ENCODE results near the gene RPL26. TPM values are rescaled to one million over a fixed set of nuclear protein-coding genes. Genes with fewer than 3 reads are reported as not detected.
A peak's percentile ranks its signal among the peaks of the same experiment; 100 is the strongest.

The RPL26 gene
- total RNA-seq, 4 donors from 2014 or later, result 1,787 to 4,050 (median 3,181) TPM

DNA sequence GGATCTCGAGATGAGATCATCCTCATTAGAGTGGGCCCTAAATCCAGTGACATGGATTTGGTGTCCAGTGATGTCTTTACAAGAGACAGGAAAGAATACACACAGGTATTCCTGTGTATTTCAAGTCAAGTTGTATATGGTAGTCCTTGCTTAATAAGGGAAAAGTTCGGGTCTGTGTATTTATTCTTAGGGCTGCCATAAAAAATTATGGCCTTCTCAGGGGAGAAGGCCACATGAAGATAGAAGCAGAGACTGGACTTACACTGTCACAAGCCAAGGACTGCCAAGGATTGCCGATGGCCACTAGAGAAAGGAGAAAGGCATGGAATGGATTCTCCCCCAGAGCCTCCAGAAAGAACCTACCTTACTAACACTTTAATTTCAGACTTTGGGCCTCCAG, 14.8 kb downstream of the RPL26 start:
- 58 to 75% methylated on average over 2 to 3 of the region's 3 CpGs for WGBS, 2 donors (ENCODE audit: low coverage in 1 of 2)
- Histone ChIP-seq H3K4me1 (peaks cover 0 to 8% (median 0%) of the 10 kb centered on the region in 3 donors), H3K27me3 (no peaks in the 10 kb centered on the region), H3K36me3 (peaks cover 0 to 63% of the 10 kb centered on the region in 2 donors), H3K9me3 (no peaks in the 10 kb centered on the region), H3K27ac (no peak overlapping the region), H3K4me3 (no peak overlapping the region)
- no peak for ATAC-seq
- no peak for TF ChIP-seq CTCF (IDR thresholded peaks at IDR 0.05)
- no peak for TF ChIP-seq POLR2A (IDR thresholded peaks at IDR 0.05)
- TF ChIP-seq POLR2AphosphoS5 (IDR thresholded peaks at IDR 0.05), result no peak
- TF ChIP-seq EP300 (IDR thresholded peaks at IDR 0.05), result no peak

GRCh38 chr17:8366231-8366630, 16.8 kb downstream of the RPL26 start:
- Histone ChIP-seq H3K9me3 (no peaks in the 10 kb centered on the region), H3K36me3 (peaks cover 0 to 55% of the 10 kb centered on the region in 2 donors), H3K27ac (peak overlapping the region in 3 of 4 donors; percentile 25 to 54 (median 35)), H3K4me3 (no peak overlapping the region), H3K4me1 (peaks cover 0 to under 1% (median 0%) of the 10 kb centered on the region in 3 donors), H3K27me3 (no peaks in the 10 kb centered on the region)
- ATAC-seq, result peak; percentile 48
- WGBS, 2 donors (ENCODE audit: low coverage in 1 of 2), result 17 to 80% methylated on average over 1 of the region's 2 CpGs
- TF ChIP-seq EP300 (IDR thresholded peaks at IDR 0.05) (no peak), POLR2AphosphoS5 (IDR thresholded peaks at IDR 0.05) (peak; percentile 49)

DNA sequence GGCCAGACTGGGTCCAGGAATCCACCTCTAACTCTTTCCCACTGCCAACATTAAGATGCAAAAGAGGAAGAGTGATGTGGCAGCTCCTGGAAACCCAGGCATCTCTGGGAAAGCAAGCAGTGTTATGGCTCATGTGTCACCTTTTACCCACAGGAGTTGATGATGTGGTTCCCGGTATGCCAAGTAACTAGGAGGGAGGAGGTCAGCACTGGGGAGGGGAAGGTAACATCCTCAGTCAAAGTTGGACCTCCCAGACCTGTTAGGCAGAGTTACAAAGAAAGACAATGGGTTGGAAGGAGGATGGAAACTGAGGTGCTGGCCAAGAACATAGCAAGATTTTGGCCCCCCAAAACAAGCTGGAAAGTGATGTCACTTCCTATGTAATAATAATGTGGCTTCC, 17.9 kb downstream of the RPL26 start:
- Histone ChIP-seq H3K4me1 (no peaks in the 10 kb centered on the region), H3K9me3 (no peaks in the 10 kb centered on the region), H3K4me3 (no peak overlapping the region), H3K36me3 (peaks cover 0 to 46% of the 10 kb centered on the region in 2 donors), H3K27me3 (no peaks in the 10 kb centered on the region), H3K27ac (peak overlapping the region in 2 of 4 donors; percentile 2 to 75)
- TF ChIP-seq POLR2A (IDR thresholded peaks at IDR 0.05) (no peak), POLR2AphosphoS5 (IDR thresholded peaks at IDR 0.05) (peak; percentile 56)
- peak; percentile 78 for ATAC-seq
- WGBS, 2 donors (ENCODE audit: low coverage in 1 of 2), result 63 to 100% methylated on average over 1 of the region's 1 CpG

DNA sequence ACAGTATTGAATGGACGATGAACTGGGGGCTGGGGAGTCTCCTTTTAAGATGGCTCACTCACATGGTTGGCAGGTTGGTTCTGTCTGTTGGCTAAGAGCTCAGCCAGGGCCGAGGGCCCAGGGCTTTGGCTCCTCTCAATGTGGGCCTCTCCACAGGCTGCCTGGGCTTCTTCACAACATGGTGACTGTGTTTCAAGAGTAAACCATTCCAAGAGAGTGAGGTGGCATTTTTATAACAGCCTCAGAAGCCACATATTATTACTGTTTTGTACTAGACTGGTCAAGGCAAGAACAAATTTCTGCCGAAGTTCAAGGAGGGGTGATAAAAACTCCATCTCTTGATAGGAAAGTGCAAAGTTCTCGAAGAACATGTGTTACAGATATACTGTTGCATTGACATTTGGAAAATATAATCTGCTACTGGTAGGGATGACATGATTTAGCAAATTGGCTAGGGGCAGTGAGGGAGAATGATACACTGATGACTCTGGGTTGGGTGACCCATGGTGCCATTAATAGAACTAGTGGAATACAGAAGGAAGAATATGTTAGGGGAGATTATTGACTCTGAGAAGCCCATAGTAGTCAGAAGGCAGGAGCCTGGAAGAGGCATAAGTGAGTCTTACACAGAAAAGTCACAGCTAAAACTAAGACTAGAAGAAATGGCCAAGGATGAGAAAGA, 20.2 kb downstream of the RPL26 start:
- WGBS, 2 donors (ENCODE audit: low coverage in 1 of 2), result 92 to 100% methylated on average over 2 of the region's 4 CpGs
- no peak overlapping the region for H3K4me3 ChIP-seq
- no peak overlapping the region for H3K27ac ChIP-seq
- peaks cover 0 to 11% (median 0%) of the 10 kb centered on the region in 3 donors for H3K4me1 ChIP-seq
- no peaks in the 10 kb centered on the region for H3K9me3 ChIP-seq
- TF ChIP-seq POLR2A (IDR thresholded peaks at IDR 0.05), result no peak
- no peak for TF ChIP-seq CTCF (IDR thresholded peaks at IDR 0.05)
- no peak for TF ChIP-seq EP300 (IDR thresholded peaks at IDR 0.05)
- no peak for TF ChIP-seq POLR2AphosphoS5 (IDR thresholded peaks at IDR 0.05)
- no peak for ATAC-seq
- H3K27me3 ChIP-seq, result no peaks in the 10 kb centered on the region
- peaks cover 0 to 22% of the 10 kb centered on the region in 2 donors for H3K36me3 ChIP-seq

- Histone ChIP-seq H3K4me3 (no peak overlapping the region), H3K36me3 (peaks cover 0 to 17% of the 10 kb centered on the region in 2 donors), H3K4me1 (peaks cover 0 to 11% (median 0%) of the 10 kb centered on the region in 3 donors), H3K9me3 (no peaks in the 10 kb centered on the region), H3K27me3 (no peaks in the 10 kb centered on the region), H3K27ac (peak overlapping the region in 2 of 4 donors; percentile 15 to 23)
- TF ChIP-seq POLR2AphosphoS5 (IDR thresholded peaks at IDR 0.05), result no peak
- TF ChIP-seq EP300 (IDR thresholded peaks at IDR 0.05), result no peak
- TF ChIP-seq POLR2A (IDR thresholded peaks at IDR 0.05), result no peak
- TF ChIP-seq CTCF (IDR thresholded peaks at IDR 0.05), result no peak
- ATAC-seq, result no peak
- WGBS, 2 donors (ENCODE audit: low coverage in 1 of 2), result 44 to 64% methylated on average over 3 of the region's 3 CpGs
Observed at GRCh38 chr17:8360751-8361150, 22.2 kb downstream of the RPL26 start.

GRCh38 chr17:8360260-8360659, 22.7 kb downstream of the RPL26 start:
- H3K4me3 ChIP-seq, result no peak overlapping the region
- no peaks in the 10 kb centered on the region for H3K9me3 ChIP-seq
- WGBS, 2 donors (ENCODE audit: low coverage in 1 of 2), result 36 to 50% methylated on average over 3 of the region's 3 CpGs
- TF ChIP-seq POLR2A (IDR thresholded peaks at IDR 0.05), result no peak
- no peak for TF ChIP-seq POLR2AphosphoS5 (IDR thresholded peaks at IDR 0.05)
- no peak for TF ChIP-seq EP300 (IDR thresholded peaks at IDR 0.05)
- no peak for TF ChIP-seq CTCF (IDR thresholded peaks at IDR 0.05)
- ATAC-seq, result no peak
- H3K4me1 ChIP-seq, result peaks cover 0 to 11% (median 0%) of the 10 kb centered on the region in 3 donors
- H3K27me3 ChIP-seq, result no peaks in the 10 kb centered on the region
- peaks cover 0 to 12% of the 10 kb centered on the region in 2 donors for H3K36me3 ChIP-seq
- peak overlapping the region in 2 of 4 donors; percentile 23 to 50 for H3K27ac ChIP-seq
